ENCODE results near the gene EIF3B.

Gene EIF3B

DNA sequence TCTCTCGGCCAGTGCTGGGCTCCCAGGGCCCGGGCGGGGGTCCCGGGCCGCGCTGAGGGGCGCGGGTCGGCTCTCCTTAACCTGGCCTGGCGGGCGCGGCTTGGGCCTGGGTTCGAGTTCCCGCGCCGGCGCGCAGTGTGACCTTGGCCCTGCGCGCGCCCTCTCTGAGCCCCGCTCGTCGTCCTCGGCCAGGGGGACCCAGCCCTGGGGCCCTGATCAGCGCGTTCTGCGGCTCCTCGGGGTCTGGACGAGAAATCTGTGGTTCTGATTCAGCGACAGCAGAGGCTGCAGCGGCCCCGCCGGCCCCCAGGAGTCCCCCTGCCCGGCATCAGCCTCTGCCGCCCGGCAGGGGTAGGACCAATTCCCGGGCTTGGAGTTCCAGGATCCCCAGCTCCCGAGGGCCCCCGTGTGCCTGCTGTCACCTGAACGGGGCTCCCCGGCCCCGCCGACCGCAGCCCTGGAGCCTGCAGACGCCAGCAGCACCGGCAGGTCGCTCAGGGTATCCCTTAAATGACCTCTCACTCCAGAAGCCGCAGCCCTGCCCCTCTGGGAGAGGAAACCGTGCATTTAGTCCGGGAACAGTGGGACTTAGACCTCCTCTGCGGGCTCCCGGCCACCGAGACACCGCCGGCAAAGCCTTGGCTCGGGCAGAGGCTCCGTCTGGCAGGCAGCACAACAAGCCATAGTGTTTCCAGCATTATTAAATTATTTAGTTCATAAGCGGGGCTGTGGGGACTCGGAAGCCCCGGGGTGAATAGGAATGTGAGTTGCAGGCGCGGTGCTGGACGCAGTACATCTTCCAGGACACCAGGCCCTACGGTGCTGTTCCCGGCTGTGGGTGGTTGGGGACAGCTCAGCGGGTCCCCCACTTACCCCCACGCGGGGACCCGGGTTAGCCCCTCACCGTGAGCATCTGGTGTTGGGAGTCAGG is 49.4 kb downstream of the EIF3B start:
- Histone ChIP-seq H3K4me1 (ENCODE audit: control insufficient read depth, insufficient read depth, low read length) (peaks cover 25% of the 10 kb centered on the region), H3K27ac (ENCODE audit: low read length) (peak overlapping the region; percentile 31), H3K4me3 (ENCODE audit: low read length in 2 of 2) (peak overlapping the region; percentile 28 to 82), H3K9me3 (ENCODE audit: control insufficient read depth in 2 of 2, low read length in 2 of 2) (no peaks in the 10 kb centered on the region), H3K27me3 (ENCODE audit: control insufficient read depth in 1 of 2, insufficient read depth in 2 of 2, low read length in 2 of 2) (no peaks in the 10 kb centered on the region), H3K36me3 (ENCODE audit: control insufficient read depth in 2 of 2, insufficient read depth in 2 of 2, low read length in 2 of 2) (no peaks in the 10 kb centered on the region), H3K9ac (ENCODE audit: low read length in 2 of 2) (peak overlapping the region; percentile 73 to 75)

DNA sequence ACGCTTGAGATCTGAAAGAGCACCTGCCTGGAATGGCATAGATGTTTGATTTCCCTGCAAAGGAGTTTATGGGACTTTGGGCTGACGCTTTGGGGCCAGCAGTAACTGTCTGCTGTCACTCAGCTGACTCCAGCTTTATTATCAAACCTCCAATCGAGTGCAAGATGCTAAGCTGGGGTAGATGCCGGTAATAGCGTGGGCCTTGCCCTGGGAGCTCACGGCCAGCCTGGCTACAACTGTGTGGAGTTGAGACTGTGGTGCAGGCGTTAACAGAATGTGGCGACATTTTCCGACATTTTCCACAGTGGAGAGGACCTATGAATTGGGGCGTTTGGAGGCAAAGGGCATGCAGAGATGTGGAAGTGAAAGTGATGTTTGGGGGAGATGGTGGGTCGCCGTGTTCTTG is 50.1 kb downstream of the EIF3B start:
- no peak overlapping the region for H3K27ac ChIP-seq (ENCODE audit: low read length)
- no peaks in the 10 kb centered on the region for H3K9me3 ChIP-seq (ENCODE audit: control insufficient read depth in 2 of 2, low read length in 2 of 2)
- no peaks in the 10 kb centered on the region for H3K36me3 ChIP-seq (ENCODE audit: control insufficient read depth in 2 of 2, insufficient read depth in 2 of 2, low read length in 2 of 2)
- no peaks in the 10 kb centered on the region for H3K27me3 ChIP-seq (ENCODE audit: control insufficient read depth in 1 of 2, insufficient read depth in 2 of 2, low read length in 2 of 2)
- peak overlapping the region; percentile 73 to 75 for H3K9ac ChIP-seq (ENCODE audit: low read length in 2 of 2)
- peaks cover 22% of the 10 kb centered on the region for H3K4me1 ChIP-seq (ENCODE audit: control insufficient read depth, insufficient read depth, low read length)
- H3K4me3 ChIP-seq (ENCODE audit: low read length in 2 of 2): peak overlapping the region; percentile 28 to 82

DNA sequence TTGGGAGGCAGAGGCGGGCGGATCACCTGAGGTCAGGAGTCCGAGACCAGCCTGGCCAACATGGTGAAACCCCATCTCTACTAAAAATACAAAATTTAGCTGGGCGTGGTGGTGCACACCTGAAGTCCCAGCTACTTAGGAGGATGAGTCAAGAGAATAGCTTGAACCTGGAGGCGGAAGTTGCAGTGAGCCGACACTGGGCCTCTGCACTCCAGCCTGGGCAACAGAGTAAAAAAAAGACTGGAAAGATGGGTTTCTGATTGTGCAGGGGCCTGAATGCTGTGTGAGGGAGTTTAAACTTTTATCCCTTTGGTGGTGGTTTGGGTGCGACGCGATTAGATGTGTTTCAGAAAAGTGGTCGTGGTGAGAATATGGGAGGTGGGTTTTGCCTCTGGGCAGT is 50.6 kb downstream of the EIF3B start:
- Histone ChIP-seq H3K9me3 (ENCODE audit: control insufficient read depth in 2 of 2, low read length in 2 of 2) (no peaks in the 10 kb centered on the region), H3K36me3 (ENCODE audit: control insufficient read depth in 2 of 2, insufficient read depth in 2 of 2, low read length in 2 of 2) (no peaks in the 10 kb centered on the region), H3K4me3 (ENCODE audit: low read length in 2 of 2) (peak overlapping the region in 1 of 2 donors; percentile 82), H3K27me3 (ENCODE audit: control insufficient read depth in 1 of 2, insufficient read depth in 2 of 2, low read length in 2 of 2) (no peaks in the 10 kb centered on the region), H3K9ac (ENCODE audit: low read length in 2 of 2) (no peak overlapping the region), H3K27ac (ENCODE audit: low read length) (no peak overlapping the region), H3K4me1 (ENCODE audit: control insufficient read depth, insufficient read depth, low read length) (peaks cover 17% of the 10 kb centered on the region)

DNA sequence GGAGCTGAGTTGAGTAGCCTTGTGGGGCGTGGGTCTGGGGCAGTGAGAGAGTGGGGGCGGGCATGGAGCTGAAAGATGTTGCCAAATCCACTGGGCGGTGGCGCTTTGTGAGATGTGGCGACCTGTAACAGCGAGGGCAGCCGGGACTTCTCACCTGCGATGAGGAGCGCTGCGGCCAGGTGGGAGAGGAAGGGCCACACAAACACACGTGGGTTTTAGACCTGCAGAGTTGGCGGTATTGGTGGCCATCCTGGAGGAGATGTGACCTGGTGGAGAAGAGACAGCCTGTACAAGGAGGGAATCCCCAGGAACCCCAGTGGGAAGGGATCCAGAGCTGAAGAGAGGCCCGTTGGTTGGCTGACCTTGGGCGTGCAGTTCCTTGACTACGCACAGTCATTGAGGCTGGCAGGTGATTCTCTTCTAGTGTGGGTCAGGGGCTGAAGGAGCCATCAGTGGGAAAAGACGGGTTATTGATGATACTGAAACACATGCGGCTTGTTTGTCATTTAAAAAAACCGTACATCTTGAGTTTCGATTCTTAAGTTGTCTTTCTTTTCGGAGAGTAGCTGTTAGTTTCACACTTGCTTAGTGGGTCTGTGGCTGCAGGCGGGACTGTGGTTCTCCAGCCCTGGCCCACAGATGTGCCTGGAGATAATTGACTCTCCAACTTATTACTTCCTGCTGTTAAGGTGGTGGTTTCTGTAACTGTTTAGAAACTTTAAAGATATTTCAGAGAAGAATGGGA is 51.1 kb downstream of the EIF3B start:
- Histone ChIP-seq H3K9me3 (ENCODE audit: control insufficient read depth in 2 of 2, low read length in 2 of 2) (no peaks in the 10 kb centered on the region), H3K4me3 (ENCODE audit: low read length in 2 of 2) (no peak overlapping the region), H3K36me3 (ENCODE audit: control insufficient read depth in 2 of 2, insufficient read depth in 2 of 2, low read length in 2 of 2) (no peaks in the 10 kb centered on the region), H3K9ac (ENCODE audit: low read length in 2 of 2) (peak overlapping the region in 1 of 2 donors; percentile 33), H3K27me3 (ENCODE audit: control insufficient read depth in 1 of 2, insufficient read depth in 2 of 2, low read length in 2 of 2) (no peaks in the 10 kb centered on the region), H3K27ac (ENCODE audit: low read length) (no peak overlapping the region), H3K4me1 (ENCODE audit: control insufficient read depth, insufficient read depth, low read length) (peaks cover 16% of the 10 kb centered on the region)

DNA sequence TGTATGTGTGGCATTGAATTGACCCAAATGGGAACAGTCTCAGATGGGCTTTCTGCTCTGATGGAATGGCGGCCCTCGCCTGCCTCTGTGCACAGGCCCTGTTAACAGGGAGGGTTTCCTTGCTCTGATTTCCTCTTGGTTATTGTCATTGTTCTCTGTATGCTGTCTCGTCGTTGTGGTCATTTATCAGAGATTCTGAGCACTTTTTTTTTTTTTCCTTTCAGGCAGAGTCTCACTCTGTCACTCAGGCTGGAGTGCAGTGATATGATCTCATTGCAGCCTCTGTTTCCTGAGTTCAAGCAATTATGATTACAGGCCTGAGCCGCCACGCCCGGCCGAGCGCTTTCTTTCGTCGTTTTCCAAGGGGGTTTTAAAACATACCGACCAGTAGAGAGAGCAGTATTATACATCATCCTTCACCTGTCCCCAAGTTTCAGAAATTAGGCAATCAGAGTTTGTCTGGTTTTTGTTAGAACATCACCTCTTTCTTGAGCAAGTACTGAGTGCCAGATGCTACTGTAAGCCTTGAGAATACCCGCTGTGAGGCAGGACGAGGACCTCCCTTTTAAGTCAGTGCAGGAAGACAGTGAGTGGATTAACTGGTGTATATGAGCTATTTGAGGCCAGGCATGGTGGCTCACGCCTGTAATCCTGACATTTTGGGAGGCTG is 55.3 kb downstream of the EIF3B start:
- H3K27ac ChIP-seq (ENCODE audit: low read length): no peak overlapping the region
- H3K36me3 ChIP-seq (ENCODE audit: control insufficient read depth in 2 of 2, insufficient read depth in 2 of 2, low read length in 2 of 2): no peaks in the 10 kb centered on the region
- no peaks in the 10 kb centered on the region for H3K9me3 ChIP-seq (ENCODE audit: control insufficient read depth in 2 of 2, low read length in 2 of 2)
- peaks cover 19% of the 10 kb centered on the region for H3K4me1 ChIP-seq (ENCODE audit: control insufficient read depth, insufficient read depth, low read length)
- H3K4me3 ChIP-seq (ENCODE audit: low read length in 2 of 2): no peak overlapping the region
- H3K9ac ChIP-seq (ENCODE audit: low read length in 2 of 2): no peak overlapping the region
- H3K27me3 ChIP-seq (ENCODE audit: control insufficient read depth in 1 of 2, insufficient read depth in 2 of 2, low read length in 2 of 2): no peaks in the 10 kb centered on the region

DNA sequence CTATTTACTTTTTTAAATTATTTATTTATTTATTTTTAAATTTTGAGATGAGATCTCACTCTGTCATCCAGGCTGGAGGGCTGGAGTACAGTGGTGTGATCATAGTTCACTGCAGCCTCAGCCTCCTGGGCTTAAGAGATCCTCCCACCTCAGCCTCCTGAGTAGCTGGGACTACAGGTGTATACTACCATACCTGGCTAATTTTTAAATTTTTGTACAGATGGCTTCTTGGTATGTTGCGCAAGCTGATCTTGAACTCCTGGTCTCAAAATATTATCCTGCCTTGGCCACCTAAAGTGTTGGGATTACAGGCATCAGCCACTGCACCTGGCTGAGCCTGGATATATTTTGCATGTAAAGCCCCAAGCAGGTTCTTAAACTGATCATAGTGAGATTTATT is 56.4 kb downstream of the EIF3B start:
- H3K27ac ChIP-seq (ENCODE audit: low read length): no peak overlapping the region
- peaks cover 12% of the 10 kb centered on the region for H3K4me1 ChIP-seq (ENCODE audit: control insufficient read depth, insufficient read depth, low read length)
- no peaks in the 10 kb centered on the region for H3K36me3 ChIP-seq (ENCODE audit: control insufficient read depth in 2 of 2, insufficient read depth in 2 of 2, low read length in 2 of 2)
- H3K9me3 ChIP-seq (ENCODE audit: control insufficient read depth in 2 of 2, low read length in 2 of 2): no peaks in the 10 kb centered on the region
- H3K27me3 ChIP-seq (ENCODE audit: control insufficient read depth in 1 of 2, insufficient read depth in 2 of 2, low read length in 2 of 2): no peaks in the 10 kb centered on the region
- H3K9ac ChIP-seq (ENCODE audit: low read length in 2 of 2): no peak overlapping the region
- no peak overlapping the region for H3K4me3 ChIP-seq (ENCODE audit: low read length in 2 of 2)

DNA sequence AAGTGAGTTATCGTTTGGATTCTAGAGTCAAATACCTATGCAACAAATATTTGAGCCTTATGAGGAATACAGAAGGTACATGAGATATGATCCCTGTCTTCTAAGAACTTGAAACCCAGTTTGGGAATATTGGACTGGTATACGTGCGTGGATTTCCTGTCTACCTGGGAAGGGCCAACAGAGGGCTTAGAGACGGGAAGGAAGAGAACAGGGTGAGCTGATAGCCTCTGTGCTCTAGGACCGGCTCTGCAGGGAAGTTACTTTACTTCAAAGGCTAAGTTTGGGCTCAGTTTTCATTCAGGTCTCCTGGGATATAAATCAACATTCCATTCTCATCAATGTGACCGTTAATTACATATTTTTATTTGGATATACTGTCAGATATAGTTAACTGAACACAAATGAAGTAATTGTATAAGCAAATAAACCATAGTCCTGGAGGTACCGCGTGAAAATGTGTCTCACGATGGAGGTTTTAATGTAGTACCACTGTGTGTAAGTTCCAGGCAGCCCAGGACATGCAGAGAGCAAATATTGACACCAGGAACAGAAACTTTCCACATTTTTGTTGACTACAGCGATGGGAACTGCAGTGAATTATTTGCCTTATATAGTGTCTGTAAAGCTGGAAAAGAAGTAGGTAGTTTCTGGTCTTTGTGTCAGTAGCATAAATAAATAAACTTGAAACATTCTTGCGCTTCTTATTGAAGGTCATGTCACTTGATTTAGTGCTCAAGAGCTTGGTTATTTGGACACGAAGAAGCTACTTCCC is 57.4 kb downstream of the EIF3B start:
- H3K4me3 ChIP-seq (ENCODE audit: low read length in 2 of 2): no peak overlapping the region
- H3K4me1 ChIP-seq (ENCODE audit: control insufficient read depth, insufficient read depth, low read length): peaks cover 12% of the 10 kb centered on the region
- no peaks in the 10 kb centered on the region for H3K27me3 ChIP-seq (ENCODE audit: control insufficient read depth in 1 of 2, insufficient read depth in 2 of 2, low read length in 2 of 2)
- H3K27ac ChIP-seq (ENCODE audit: low read length): peak overlapping the region; percentile 24
- H3K36me3 ChIP-seq (ENCODE audit: control insufficient read depth in 2 of 2, insufficient read depth in 2 of 2, low read length in 2 of 2): no peaks in the 10 kb centered on the region
- H3K9me3 ChIP-seq (ENCODE audit: control insufficient read depth in 2 of 2, low read length in 2 of 2): no peaks in the 10 kb centered on the region
- no peak overlapping the region for H3K9ac ChIP-seq (ENCODE audit: low read length in 2 of 2)

DNA sequence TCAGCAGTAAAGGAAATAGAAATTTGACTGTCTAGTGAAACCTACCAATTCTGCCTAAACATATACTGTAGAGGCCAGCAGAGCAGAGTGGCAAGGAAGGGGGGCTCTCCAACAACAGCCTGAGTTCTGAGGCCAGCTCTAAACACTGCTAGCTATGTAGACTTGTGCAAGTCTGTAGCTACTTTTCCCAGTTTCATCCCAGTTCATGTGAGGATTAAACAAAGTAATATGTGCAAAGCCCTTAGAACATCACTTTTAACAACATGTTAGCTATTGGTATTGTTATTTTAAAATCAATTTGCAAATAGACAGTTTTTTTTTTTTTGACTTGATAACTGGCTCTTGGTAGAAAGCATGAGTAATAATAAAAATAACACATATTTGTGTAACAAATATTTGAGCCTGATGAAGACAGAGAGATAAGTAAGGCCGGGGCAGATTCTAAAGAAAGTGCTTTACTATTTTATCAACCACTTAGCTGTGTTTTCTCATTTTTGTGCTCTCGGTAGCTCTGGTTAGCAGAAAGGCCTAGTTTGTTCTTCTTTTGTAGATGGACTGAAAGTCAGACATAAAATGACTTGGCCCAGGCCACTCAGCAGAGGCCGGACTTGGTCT is 58.1 kb downstream of the EIF3B start:
- Histone ChIP-seq H3K4me3 (ENCODE audit: low read length in 2 of 2) (no peak overlapping the region), H3K27ac (ENCODE audit: low read length) (no peak overlapping the region), H3K9me3 (ENCODE audit: control insufficient read depth in 2 of 2, low read length in 2 of 2) (no peaks in the 10 kb centered on the region), H3K36me3 (ENCODE audit: control insufficient read depth in 2 of 2, insufficient read depth in 2 of 2, low read length in 2 of 2) (no peaks in the 10 kb centered on the region), H3K27me3 (ENCODE audit: control insufficient read depth in 1 of 2, insufficient read depth in 2 of 2, low read length in 2 of 2) (no peaks in the 10 kb centered on the region), H3K9ac (ENCODE audit: low read length in 2 of 2) (no peak overlapping the region), H3K4me1 (ENCODE audit: control insufficient read depth, insufficient read depth, low read length) (peaks cover 12% of the 10 kb centered on the region)

DNA sequence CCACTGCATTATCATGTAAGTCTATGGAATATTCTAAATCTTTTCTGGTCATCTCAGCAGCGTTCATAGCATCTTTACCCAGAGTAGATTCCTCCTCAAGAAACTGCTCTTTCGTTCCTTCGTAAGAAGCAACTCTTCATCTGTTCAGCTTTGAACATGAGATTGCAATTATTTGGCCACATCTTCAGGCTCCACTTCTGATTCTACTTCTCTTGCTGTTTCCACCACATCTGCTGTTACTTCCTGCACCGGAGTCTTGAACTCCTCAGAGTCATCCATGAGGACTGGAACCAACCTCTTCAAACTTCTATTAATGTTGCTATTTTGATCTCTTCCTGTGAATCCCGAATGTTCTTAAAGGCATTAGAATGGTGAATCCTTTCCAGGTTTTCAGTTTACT is 61.4 kb downstream of the EIF3B start:
- H3K4me3 ChIP-seq (ENCODE audit: low read length in 2 of 2): no peak overlapping the region
- H3K9me3 ChIP-seq (ENCODE audit: control insufficient read depth in 2 of 2, low read length in 2 of 2): no peaks in the 10 kb centered on the region
- H3K27me3 ChIP-seq (ENCODE audit: control insufficient read depth in 1 of 2, insufficient read depth in 2 of 2, low read length in 2 of 2): no peaks in the 10 kb centered on the region
- H3K27ac ChIP-seq (ENCODE audit: low read length): no peak overlapping the region
- no peaks in the 10 kb centered on the region for H3K36me3 ChIP-seq (ENCODE audit: control insufficient read depth in 2 of 2, insufficient read depth in 2 of 2, low read length in 2 of 2)
- H3K9ac ChIP-seq (ENCODE audit: low read length in 2 of 2): no peak overlapping the region
- H3K4me1 ChIP-seq (ENCODE audit: control insufficient read depth, insufficient read depth, low read length): peaks cover 12% of the 10 kb centered on the region

DNA sequence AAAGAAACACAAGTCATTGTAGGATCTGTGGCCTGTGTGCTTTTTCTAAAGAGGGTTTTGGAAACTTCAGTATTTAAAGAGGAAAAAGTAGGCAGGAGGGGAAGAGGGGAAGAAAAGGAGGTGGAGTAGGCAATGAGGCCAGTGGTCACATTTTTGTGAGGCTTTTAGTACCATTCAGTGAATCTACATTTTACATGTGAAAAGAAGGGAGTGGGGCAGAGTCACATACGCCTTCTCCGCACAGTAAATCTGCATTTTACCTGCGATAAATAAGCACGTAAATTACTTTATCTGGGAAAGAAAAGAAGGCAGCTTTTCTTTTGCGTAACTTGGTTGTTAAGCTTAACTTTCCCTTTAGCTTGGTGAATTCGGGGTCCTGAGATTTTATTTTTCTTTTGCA is 62.0 kb downstream of the EIF3B start:
- no peak overlapping the region for H3K27ac ChIP-seq (ENCODE audit: low read length)
- H3K9me3 ChIP-seq (ENCODE audit: control insufficient read depth in 2 of 2, low read length in 2 of 2): no peaks in the 10 kb centered on the region
- H3K27me3 ChIP-seq (ENCODE audit: control insufficient read depth in 1 of 2, insufficient read depth in 2 of 2, low read length in 2 of 2): no peaks in the 10 kb centered on the region
- H3K4me3 ChIP-seq (ENCODE audit: low read length in 2 of 2): no peak overlapping the region
- peaks cover 9% of the 10 kb centered on the region for H3K4me1 ChIP-seq (ENCODE audit: control insufficient read depth, insufficient read depth, low read length)
- H3K9ac ChIP-seq (ENCODE audit: low read length in 2 of 2): no peak overlapping the region
- H3K36me3 ChIP-seq (ENCODE audit: control insufficient read depth in 2 of 2, insufficient read depth in 2 of 2, low read length in 2 of 2): no peaks in the 10 kb centered on the region
